Neural cell (in vitro differentiated cells): Measurements from ENCODE around the gene OR2F1.

Experiments
- CTCF ChIP-seq: fragments of 450-650 bp; IDR thresholded peaks from 2 replicates; pipeline ENCODE4 v1.5.1; 2014; ENCODE audit warnings: antibody characterized with exemption, mild to moderate bottlenecking, moderate library complexity; ENCODE audit not compliant: poor library complexity, severe bottlenecking
- EZH2 ChIP-seq: fragments of 200-600, 300-800 bp; shearing (Covaris generic), sonication (generic); IDR thresholded peaks from 2 replicates; pipeline ENCODE4 v1.6.1; 2014; ENCODE audit warnings: antibody characterized with exemption, low read length, borderline replicate concordance, mild to moderate bottlenecking; ENCODE audit not compliant: insufficient read depth, poor library complexity, severe bottlenecking
- POLR2AphosphoS5 ChIP-seq: IDR thresholded peaks from 2 replicates; pipeline ENCODE4 v1.6.1; 2012
- RAD21 ChIP-seq: fragments of 450-650 bp; conservative IDR thresholded peaks from 2 replicates; pipeline ENCODE4 v1.6.1; 2014; ENCODE audit warnings: antibody characterized with exemption, mild to moderate bottlenecking, moderate library complexity
- REST ChIP-seq: IDR thresholded peaks from 2 replicates; pipeline ENCODE4 v1.6.1; 2012; ENCODE audit warnings: borderline replicate concordance
- SMC3 ChIP-seq: fragments of 450-650 bp; conservative IDR thresholded peaks from 2 replicates; pipeline ENCODE4 v1.6.1; 2014; ENCODE audit warnings: antibody characterized with exemption, mild to moderate bottlenecking, moderate library complexity; ENCODE audit not compliant: poor library complexity
- TAF1 ChIP-seq: IDR thresholded peaks from 2 replicates; pipeline ENCODE4 v1.6.1; 2012; ENCODE audit warnings: low read depth

- TF ChIP-seq TAF1 = no peak
- no peak for TF ChIP-seq CTCF
- no peak for TF ChIP-seq RAD21
- no peak for TF ChIP-seq EZH2
- no peak for TF ChIP-seq REST
- no peak for TF ChIP-seq POLR2AphosphoS5
- TF ChIP-seq SMC3 = no peak
Measured at GRCh38 chr7:143954135-143954534, 509 bp upstream of the OR2F1 start.
